Measurements from ENCODE around the gene PIAS2. TPM values are rescaled to one million over a fixed set of nuclear protein-coding genes. Genes with fewer than 3 reads are reported as not detected.

The PIAS2 gene
- total and polyA plus RNA-seq, 7 donors, result 5.5 to 66.7 (median 44.8) TPM

GRCh38 chr18:46917803-46918600 is 695 bp upstream of the PIAS2 start:
- Histone ChIP-seq H3K4me1 (peaks cover 29% of the 10 kb centered on the region), H3K27ac (peak overlapping the region; percentile 94), H3K9me3 (no peaks in the 10 kb centered on the region), H3K4me3 (peak overlapping the region; percentile 86), H3K27me3 (ENCODE audit: insufficient read depth in 3 of 3, low read length in 2 of 3) (no peaks in the 10 kb centered on the region), H3K36me3 (ENCODE audit: insufficient read depth in 1 of 2, low read depth in 1 of 2) (no peaks in the 10 kb centered on the region)
- TF ChIP-seq CTCF (IDR thresholded peaks at IDR 0.05), result no peak
- DNase-seq (peak; percentile 39 to 56), ATAC-seq (peak; percentile 47 to 62 (median 50))
- 24 to 27% (median 26%) methylated on average over 33 of the region's 33 CpGs for WGBS, 3 donors
- intact Hi-C loops (cut with DNase I), result no loop called here

- no peak for DNase-seq
- no peaks in the 10 kb centered on the region for H3K36me3 ChIP-seq (ENCODE audit: insufficient read depth in 1 of 2, low read depth in 1 of 2)
- peak overlapping the region; percentile 86 for H3K4me3 ChIP-seq
- peak in 2 of 4 donors; percentile 4 to 17 for ATAC-seq
- TF ChIP-seq CTCF (IDR thresholded peaks at IDR 0.05), result no peak
- intact Hi-C loops (cut with DNase I), result no loop called here
- H3K27ac ChIP-seq, result peak overlapping the region; percentile 94
- H3K27me3 ChIP-seq (ENCODE audit: insufficient read depth in 3 of 3, low read length in 2 of 3), result no peaks in the 10 kb centered on the region
- H3K4me1 ChIP-seq, result peaks cover 32% of the 10 kb centered on the region
- WGBS, 3 donors, result 0 to 1% (median 1%) methylated on average over 18 to 21 of the region's 21 CpGs
- H3K9me3 ChIP-seq, result no peaks in the 10 kb centered on the region
These were observed 678 bp downstream of the PIAS2 start for GRCh38 chr18:46916551-46917107.

GRCh38 chr18:46915800-46916550 is 1.3 kb downstream of the PIAS2 start:
- intact Hi-C loops (cut with DNase I), result no loop called here
- Histone ChIP-seq H3K9me3 (no peaks in the 10 kb centered on the region), H3K27me3 (ENCODE audit: insufficient read depth in 3 of 3, low read length in 2 of 3) (no peaks in the 10 kb centered on the region), H3K4me3 (peak overlapping the region; percentile 86), H3K27ac (peak overlapping the region; percentile 94), H3K4me1 (peaks cover 36% of the 10 kb centered on the region), H3K36me3 (ENCODE audit: insufficient read depth in 1 of 2, low read depth in 1 of 2) (no peaks in the 10 kb centered on the region)
- DNase-seq, result no peak
- 17 to 18% (median 17%) methylated on average over 12 of the region's 12 CpGs for WGBS, 3 donors
- TF ChIP-seq CTCF (IDR thresholded peaks at IDR 0.05), result no peak
- no peak for ATAC-seq

GRCh38 chr18:46910856-46911255 is 6.5 kb downstream of the PIAS2 start:
- ATAC-seq (peak; percentile 53 to 76 (median 68)), DNase-seq (no peak)
- Histone ChIP-seq H3K27me3 (ENCODE audit: insufficient read depth in 3 of 3, low read length in 2 of 3) (no peaks in the 10 kb centered on the region), H3K4me1 (peaks cover 41% of the 10 kb centered on the region), H3K36me3 (ENCODE audit: insufficient read depth in 1 of 2, low read depth in 1 of 2) (no peaks in the 10 kb centered on the region), H3K9me3 (no peaks in the 10 kb centered on the region), H3K27ac (peak overlapping the region; percentile 12), H3K4me3 (no peak overlapping the region)
- TF ChIP-seq CTCF (IDR thresholded peaks at IDR 0.05), result no peak
- intact Hi-C loops (cut with DNase I), result no loop called here
- WGBS, 3 donors, result 49 to 72% (median 62%) methylated on average over 3 of the region's 3 CpGs
